ENCODE results near the gene MRM2. TPM values are rescaled to one million over a fixed set of nuclear protein-coding genes. Genes with fewer than 3 reads are reported as not detected.

The MRM2 gene
- total RNA-seq, 1 donor from 2014 or later = 12.2 TPM

DNA sequence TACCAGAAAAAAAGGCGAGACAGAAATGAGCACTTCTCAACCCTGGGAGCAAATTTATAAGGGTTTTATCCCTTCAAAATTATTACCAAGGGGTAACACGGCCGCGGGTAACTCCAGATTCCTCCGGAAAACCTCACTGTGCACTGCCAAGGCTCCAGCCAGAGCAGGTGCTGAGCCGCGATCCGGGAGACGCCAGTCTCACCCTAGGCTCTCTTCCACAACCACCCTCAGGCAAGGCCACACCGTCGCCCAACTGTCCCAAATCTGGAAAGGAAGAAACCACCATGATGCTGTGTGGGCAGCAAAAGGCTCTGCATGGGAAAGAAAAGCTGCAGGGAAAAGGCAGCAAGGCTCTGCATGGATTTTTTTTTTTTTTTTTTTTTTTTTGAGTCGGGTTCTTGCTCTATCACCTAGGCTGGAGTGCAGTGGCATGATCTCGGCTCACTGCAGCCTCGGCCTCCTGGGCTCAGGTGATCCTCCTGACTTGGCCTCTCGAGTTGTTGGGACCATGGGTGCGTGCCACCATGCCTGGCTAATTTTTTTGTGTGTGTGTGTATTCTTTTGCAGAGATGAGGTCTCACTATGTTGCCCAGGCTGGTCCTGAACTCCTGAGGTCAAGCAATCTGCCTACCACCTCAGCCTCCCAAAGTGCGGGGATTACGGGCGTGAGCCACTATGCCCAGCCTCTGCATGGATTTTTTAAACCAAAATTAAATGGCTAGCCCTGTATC lies 48.3 kb downstream of the MRM2 start:
- DNase-seq (ENCODE audit: low spot score) (no peak), ATAC-seq (no peak)

DNA sequence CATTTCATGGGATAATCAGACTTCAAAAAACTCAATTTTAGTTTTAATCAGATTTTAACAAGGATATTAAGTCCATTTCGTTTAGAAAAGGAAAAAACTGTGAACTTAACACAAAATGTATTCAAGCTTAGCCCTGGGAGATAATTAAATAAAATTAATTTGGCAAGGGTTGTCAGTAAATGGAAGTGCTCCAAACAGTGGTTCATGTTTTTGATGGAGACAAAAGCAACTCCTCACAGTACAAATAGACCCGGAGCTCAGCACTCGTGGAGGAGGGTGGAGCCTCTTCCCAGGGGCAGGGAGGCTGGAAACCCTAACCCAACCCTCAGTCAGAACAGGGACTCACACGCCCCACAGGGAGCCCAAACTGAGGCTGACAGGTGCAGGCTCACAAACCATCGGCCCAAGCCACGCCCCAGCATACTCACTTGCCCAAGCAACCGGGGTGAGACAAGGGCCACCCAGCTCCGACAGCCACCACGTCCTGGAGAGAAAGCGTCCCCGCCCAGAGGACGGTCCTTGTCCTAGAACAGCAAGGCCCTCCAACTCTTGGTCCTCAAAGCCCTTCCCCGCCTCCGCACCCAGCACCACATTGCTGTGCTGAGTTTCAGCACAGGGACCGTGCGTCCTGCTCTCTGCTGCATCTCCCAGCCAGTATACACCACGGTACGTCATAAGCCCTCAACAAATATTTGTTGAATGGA lies 49.0 kb downstream of the MRM2 start:
- DNase-seq (ENCODE audit: low spot score) = no peak
- ATAC-seq = no peak

DNA sequence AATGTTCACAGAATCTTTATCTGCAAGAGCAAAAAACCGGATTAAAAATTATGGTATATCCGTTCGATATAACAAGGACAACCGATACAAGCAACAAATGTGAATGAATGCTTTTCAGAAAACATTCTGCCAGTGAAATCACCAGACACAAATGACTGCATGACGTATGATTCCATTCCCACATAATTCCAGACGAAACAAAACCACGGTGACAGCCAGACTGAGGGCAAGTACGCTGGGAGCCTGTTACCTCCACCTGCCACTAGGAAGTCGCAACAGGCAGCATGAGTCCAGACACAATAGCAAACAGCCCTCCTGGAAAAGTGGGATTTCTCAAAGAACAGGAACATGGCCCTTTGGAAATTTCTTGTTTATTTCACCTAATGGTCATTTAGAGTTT lies 51.0 kb downstream of the MRM2 start:
- DNase-seq (ENCODE audit: low spot score) (no peak), ATAC-seq (no peak)

DNA sequence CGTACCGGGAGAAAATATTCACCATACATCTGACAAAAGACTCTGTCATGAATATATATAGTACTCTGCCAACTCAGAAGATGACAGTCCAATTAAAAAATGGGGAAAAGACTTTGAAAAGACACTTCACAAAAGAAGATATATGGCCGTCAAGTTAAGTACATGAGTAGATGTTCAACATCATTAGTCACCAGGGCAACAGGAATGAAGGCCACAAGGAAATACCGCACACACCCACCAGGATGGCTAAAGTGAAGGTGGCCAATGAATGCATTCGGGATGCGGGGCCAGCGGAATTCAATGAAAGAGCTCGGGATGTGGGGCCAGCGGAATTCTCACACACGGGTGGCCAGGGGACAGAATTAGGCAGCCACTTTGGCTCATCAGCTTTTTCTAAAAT lies 51.5 kb downstream of the MRM2 start:
- ATAC-seq (no peak), DNase-seq (ENCODE audit: low spot score) (no peak)

DNA sequence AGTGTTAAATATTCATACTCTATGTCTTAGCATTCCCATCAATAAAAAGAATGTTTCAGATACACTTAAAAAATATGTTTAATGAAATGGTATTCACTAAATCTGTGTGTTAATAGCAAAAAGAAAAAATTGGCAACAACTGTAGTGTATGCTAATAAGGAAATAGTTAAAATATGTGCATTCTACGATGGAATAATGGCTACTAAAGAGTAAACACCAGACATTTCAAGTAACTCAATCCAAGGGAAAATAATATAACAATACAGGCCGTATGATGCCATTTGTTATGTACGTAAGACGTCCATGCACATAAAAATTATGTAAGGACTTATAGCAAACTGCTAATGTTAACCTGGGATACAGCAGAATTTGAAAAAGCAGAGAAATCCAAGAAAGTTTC lies 55.8 kb downstream of the MRM2 start:
- no peak for ATAC-seq
- no peak for DNase-seq (ENCODE audit: low spot score)

DNA sequence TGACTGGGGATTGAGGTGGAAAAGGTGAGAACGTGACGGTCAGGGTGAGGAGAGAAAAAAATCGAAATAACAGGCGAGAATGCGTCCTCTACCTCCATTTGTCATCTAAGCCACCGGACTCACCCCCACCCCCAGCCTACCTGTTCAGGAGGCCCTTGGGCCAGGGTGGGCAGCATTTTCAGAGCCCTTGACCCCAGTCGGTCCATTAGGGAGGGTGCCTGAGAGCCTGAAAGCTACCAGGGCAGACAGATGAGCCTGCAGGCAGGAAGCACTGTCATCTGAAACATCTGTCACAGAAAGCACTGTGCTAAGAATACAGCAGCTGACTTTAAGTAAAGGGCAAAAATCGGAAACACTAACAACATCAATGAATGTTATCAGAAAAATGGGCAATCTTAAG lies 56.3 kb downstream of the MRM2 start:
- DNase-seq (ENCODE audit: low spot score) (no peak), ATAC-seq (no peak)

Other genes with a start within 250 kb of the MRM2 start
- 24.9 TPM for gene MAD1L1, start 9.3 kb downstream of the MRM2 start, total RNA-seq
- 2.2 TPM for gene NUDT1, start within 50 bp of the MRM2 start, total RNA-seq
- 12.2 TPM for gene SNX8, start 72.2 kb upstream of the MRM2 start, total RNA-seq
- 62.6 TPM for gene EIF3B, start 112.6 kb upstream of the MRM2 start, total RNA-seq
- 8.2 TPM for gene CHST12, start 161.4 kb upstream of the MRM2 start, total RNA-seq
- not detected for gene GRIFIN, start 234.2 kb upstream of the MRM2 start, total RNA-seq